Right lobe of liver (tissue), 4 donors: ENCODE data around the gene PPP1R27.

ENCODE experiments used
- CTCF ChIP-seq, 4 donors: fragments of 200-600 bp in 3 of 4; fragments of 450-650 bp in 1 of 4; IDR thresholded peaks; one replicate each; pipeline versions ENCODE4 v1.5.1 to v1.8.0; 2016 to 2022; ENCODE audit warnings: antibody characterized with exemption in 4 of 4, mild to moderate bottlenecking in 2 of 4
- POLR2A ChIP-seq: fragments of 450-650 bp; IDR thresholded peaks from one replicate; pipeline ENCODE4 v1.6.1; 2017; ENCODE audit warnings: antibody characterized with exemption, mild to moderate bottlenecking
- donor health status: DM: no; HTN: no; CAD: no.
- donor health status: DM: no; HTN: no; CAD: no.
- donor health status: DM: no; HTN: yes; CAD: no.

- TF ChIP-seq POLR2A (no peak), CTCF (IDR thresholded peaks at IDR 0.05) (no peak)
Measured at GRCh38 chr17:81877569-81877968, 42.7 kb upstream of the PPP1R27 start.
